GM18858 (cell line): ENCODE results near the gene STEAP4.
"Not testable (repeated sequence)": the region's sequence is repeated elsewhere in the genome, so short reads cannot be mapped to it uniquely, and the experiment has no call there.

ENCODE experiments used
- ATAC-seq: cut with Tn5 transposase; IDR thresholded peaks from one replicate; pipeline ENCODE4 v1.9.1; 2021; ENCODE audit not compliant: unreplicated experiment

The STEAP4 gene

DNA sequence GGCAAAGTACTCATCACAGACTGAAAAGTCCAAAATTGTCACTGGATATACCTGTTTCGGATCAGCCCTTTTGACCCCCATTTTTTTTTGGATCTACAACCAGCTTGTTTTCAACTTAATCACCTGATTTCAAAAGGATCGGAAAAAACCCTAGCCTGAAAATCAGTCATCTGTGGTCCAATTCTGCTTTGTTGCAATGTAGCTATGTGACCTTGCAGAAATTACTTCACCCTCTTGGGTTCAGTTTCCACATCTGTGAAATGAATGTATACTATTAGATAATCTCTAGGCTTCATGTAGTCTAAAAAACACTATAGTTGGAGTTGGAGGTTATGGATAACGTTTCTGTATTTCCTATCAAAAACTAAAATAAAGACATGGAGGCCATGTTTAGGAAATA, 37.1 kb downstream of the STEAP4 start:
- ATAC-seq, result no peak

DNA sequence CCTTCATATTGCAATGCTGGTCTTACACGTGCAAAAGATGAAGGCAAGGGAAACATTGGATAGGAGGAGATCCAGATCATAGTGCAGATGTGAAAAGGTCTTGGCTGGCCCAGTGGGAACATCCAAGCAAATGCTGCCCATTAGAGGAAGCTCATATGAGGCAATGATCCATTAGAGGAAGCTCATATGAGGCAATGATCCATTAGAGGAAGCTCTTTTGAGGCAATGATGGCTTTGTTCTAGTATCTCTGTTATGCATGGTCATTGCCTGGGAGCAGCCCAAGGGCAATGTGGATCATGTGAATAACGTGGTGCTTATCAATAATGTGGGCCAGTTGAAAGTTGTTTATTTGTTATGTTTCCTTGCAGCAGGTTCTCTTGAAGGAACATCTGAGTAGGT, 37.8 kb downstream of the STEAP4 start:
- no peak for ATAC-seq

DNA sequence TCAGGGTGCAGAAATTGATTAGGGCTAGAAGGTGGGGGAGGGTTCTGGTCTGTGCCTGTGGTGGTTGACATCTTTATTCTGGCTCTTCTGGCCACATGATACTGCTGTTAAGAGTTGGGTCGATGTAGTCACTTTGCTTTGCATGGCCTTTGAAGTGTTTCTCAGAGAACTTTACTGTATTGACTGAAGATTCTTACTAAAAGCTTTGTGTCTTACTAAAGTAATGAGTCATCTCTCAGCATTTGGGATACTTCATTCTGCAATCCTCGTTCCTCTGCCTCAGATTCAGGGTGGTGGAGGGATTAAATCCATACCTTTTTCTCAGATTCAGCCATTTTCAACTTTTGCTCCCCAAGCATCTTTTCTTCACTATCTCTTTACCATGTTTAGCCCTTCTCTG, 38.6 kb downstream of the STEAP4 start:
- no peak for ATAC-seq

DNA sequence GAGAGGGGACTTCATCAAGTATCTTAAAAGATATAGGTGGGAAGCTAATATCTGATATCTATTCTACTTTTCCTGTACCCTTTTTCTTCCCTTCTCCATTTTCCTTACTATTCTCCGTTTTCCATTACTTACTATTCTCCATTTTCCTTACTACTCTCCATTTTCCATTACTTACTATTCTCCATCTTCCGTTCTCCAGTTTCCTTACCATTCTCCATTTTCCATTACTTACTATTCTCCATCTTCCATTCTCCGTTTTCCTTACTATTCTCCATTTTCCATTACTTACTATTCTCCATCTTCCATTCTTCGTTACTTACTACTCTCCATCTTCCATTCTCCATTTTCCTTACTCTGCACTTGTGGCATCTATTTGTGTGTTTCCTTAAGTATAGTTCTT, 39.3 kb downstream of the STEAP4 start:
- ATAC-seq, result no peak

DNA sequence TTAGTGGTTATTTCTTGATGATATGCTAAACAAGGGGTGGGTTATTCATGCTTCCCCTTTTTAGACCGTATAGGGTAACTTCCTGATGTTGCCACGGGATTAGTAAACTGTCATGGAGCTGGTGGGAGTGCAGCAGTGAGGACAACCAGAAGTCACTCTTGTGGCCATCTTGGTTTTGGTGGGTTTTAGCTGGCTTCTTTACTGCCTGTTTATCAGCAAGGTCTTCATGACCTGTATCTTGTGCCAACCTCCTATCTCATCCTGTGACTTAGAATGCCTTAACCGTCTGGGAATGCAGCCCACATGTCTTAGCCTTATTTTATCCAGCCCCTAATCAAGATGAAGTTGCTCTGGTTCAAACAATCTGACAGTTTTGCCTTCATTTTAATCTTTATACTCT, 41.7 kb downstream of the STEAP4 start:
- not testable (repeated sequence) for ATAC-seq

DNA sequence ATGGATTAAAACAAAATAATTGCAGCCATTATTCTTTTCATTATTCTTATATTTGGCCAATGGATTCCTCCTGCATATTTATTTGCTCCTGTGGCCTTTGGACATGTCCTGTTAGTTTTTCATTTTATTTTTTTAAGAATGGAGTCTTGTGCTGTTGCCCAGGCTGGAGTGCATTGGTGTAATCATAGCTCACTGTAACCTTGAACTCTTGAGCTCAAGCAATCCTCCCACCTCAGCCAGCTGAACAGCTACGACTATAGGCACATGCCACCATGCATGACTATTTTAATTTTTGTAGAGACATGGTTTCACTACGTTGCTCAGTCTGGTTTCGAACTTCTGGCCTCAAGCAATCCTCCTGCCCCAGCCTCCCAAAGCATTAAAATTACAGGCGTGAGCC, 44.1 kb downstream of the STEAP4 start:
- ATAC-seq, result no peak

DNA sequence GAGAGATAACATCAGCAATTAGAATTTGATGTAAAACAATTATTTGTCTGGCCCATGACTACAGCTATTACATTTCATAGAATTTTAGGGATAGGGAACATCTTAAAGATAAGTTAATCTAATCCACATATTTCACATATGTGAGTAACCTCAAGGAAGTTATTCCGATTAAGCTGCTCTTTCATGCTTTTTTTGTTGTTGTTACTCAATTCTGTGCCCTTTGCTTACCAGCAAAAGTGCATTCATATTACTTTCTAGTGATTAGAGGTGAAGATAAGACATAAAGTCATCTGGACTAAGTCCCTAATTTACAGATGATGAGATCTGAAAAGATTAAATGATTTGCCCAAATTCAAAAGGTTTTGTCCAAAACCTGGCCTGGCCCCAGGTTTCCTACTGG, 46.0 kb downstream of the STEAP4 start:
- ATAC-seq, result no peak

DNA sequence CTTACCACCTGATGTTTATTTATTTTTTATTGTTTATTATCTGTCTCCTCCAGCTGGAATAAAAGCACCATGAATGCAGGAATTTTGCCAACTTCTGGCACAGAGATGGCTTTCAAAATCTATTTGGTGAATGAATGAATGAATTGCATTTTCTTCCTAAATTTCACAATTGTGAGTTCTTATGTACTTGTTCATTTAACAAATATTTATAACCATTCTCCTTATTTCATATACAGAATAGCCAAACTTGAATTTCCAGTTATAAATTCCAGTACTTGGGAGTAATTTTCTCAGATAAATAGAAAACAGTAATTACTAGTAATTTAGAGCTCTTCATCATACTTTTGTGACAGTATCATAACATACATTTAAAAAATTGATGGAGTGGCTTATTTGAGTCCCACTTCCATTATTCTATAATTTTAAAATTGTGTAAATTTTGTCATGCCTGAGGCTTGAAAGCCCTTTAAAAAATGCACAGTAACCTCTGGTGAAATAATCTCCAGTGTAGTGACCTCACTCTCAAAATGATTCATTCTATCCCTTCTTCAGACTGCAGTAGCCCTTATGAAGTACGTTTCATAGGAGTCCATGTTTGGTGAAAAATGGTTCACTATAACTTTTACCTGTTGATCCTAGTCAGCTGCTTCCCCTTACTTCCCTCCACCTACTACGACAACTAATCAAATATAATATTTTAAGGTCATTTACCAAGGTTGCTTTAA, 46.9 kb downstream of the STEAP4 start:
- no peak for ATAC-seq

DNA sequence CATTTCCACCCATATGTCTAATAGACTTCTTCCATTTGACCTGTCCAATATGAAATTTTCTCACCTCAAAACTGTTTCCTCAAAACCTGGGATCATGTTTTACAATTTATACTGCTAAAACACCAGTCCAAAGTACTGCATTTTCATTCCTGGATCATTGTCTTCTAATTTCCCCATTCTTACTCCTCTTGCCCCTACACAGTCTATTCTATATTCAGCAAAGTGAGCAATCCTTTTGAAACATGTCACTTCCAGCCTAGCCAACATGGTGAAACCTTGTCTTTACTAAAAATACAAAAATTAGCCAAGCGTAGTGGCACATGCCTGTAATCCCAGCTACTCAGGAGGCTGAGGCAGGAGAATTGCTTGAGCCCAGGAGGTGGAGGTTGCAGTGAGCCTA, 48.4 kb downstream of the STEAP4 start:
- ATAC-seq, result not testable (repeated sequence)

DNA sequence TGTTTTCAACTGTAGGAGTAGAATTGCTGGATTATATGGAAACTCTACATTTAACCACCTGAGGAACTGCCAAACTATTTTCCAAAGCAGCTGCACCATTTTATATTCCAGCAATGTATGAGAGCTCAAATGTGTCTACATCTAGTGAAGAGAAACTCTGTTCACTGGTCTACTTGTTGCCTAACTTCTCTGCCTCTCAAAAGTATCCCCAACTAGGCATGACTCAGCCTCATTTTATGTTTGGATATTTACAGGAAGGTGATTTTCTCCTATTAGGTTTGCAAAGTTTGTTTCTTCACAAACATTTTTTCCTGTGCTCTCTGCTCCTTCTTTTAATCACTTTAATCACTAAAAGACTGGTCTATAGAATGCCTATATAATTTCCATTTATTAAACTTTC, 49.8 kb downstream of the STEAP4 start:
- ATAC-seq, result no peak

DNA sequence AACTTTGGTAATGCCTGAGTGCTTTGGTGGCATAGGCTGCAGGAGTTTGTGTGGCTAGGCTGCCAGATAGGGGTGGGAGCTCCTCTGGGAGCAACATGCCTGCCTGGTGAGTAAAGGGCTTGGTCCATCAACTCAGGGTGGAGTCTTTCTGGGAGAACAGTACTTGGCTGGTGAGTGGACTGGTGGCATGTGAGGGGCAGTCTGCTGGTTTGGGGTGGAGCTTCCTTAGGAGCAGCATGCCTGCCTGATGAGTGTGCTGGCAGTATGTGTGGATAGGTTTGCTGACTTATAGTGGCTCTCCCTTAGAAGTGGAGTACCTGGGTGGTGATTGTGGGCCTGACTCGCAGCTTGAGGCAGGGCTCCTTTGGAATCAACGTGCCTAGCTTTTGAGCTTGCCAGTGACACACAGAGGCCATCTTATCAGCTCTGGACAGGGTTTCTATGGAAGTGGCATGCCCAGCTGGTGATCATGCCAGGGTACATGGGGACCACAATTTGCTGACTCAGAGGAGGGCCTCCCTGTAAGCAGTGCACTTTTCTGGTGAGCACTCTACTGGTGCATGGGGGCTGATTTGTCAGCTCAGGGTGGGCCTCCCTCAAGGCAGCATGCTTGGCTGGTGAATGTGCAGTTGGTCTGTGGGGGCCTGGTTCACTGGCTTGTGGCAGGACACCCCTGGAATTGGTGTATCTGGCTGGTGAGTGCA, 51.8 kb downstream of the STEAP4 start:
- ATAC-seq, result no peak

DNA sequence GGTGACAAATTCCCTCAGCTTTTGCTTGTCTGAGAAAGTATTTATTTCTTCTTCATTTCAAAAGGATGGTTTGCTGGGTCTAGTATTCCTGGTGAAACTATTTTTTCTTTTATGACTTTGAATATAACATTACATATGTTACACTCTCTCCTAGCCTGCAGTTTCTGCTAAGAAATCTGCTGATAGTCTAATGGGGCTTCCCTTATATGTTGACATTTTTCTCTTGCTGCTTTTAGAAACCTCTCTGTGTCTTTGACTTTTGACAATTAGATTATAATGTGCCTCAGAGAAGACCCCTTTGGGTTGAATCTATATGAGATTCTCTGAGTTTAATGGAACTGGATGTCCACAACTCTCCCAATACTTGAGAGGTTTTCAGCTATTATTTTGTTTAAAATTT, 53.1 kb downstream of the STEAP4 start:
- ATAC-seq, result no peak

DNA sequence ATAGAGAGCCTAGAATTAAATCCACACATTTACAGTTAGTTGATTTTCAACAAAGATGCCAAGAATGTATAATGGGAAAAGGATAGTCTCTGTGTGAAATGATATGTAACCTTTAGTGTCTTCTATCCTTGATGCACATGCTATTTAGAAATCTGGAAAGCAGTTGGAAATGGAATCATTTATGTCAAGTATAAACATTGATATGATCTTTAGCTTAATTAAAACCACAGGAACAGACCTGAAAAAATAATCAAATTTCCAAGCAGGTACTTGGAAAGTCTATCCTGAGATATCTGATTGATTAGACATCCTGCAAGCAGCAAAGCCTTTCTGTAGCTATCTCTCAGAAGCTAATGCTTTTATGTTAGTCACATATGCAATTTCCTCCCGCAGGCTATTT, 62.4 kb downstream of the STEAP4 start:
- no peak for ATAC-seq

DNA sequence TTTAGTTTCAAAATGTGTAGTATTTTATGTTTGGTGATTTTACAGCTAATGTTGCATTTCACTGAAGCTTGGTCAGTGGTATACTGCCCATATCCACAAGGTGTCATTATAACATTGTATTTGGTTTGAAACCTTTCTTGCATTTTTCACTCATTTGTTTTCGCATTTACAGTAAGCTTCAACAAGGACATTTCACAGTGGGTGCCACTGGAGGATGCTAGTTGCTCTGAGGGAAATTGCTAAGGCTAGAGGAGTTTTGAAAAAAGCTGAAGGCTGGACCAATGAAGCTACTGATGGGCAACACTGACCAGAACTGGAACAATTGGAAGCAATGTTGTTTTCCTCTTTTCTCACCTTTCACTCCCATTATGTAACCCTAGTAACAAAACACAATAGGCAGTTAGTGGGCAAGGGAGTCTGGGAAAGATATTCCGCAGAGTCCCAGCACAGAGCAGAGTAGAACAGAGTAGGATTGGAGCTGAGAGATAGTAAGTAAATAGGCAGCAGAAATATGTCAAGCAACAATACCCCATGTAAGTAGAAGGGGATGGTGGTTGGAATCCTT, 63.3 kb downstream of the STEAP4 start:
- peak; percentile 77 for ATAC-seq

DNA sequence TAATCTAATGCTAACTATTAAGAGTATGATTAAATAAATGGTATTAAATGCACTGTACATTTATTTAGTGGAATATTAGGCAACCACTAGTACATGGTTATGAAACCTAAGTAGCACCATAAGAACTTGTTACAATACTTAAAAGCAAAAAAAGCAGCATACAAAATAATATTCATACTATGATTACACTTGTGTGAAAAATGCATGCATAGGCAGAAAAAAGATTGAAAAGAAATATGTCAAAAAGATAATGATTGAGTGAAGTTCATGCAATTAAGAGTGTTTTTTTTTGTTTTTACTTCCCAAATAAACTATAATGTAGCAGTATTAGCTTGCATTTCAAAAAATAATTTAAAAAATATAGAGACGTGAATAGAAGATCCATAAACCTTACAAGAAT, 66.8 kb downstream of the STEAP4 start:
- ATAC-seq, result no peak

DNA sequence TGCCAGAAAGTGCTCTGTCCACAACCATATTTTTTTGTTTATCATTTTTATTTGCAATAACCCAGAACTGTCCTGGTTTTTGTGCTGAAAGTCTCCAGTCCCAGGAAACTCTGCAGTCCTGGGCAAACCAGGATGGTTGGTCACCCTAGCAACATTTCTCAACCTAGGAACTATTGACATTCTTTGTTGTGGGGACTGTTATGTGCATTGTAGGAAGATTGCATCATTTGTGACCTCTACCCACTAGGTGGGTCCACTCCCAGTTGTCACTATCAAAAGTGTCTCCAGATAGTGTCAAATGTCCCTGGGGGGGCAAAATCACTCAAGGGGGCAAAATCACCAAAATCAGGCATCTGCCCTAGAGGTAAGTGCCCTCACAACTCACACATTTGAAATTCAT, 72.9 kb downstream of the STEAP4 start:
- ATAC-seq, result no peak

DNA sequence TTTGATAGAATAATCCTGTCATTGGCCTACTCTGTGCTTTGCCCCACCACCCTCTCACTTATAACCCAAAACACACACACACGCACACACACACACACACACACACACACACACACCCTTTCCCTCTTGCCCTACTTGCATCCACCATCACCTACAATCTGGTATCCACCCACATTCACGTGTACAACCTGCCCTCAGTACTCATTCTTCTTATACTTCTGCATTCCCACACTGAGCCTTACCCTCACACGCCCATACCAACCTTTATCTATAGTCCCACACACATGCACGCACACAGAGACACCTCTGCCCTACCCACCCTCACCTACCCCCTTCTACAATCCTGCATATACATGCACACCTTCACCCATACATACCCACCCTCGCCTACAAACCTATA, 76.0 kb downstream of the STEAP4 start:
- no peak for ATAC-seq

DNA sequence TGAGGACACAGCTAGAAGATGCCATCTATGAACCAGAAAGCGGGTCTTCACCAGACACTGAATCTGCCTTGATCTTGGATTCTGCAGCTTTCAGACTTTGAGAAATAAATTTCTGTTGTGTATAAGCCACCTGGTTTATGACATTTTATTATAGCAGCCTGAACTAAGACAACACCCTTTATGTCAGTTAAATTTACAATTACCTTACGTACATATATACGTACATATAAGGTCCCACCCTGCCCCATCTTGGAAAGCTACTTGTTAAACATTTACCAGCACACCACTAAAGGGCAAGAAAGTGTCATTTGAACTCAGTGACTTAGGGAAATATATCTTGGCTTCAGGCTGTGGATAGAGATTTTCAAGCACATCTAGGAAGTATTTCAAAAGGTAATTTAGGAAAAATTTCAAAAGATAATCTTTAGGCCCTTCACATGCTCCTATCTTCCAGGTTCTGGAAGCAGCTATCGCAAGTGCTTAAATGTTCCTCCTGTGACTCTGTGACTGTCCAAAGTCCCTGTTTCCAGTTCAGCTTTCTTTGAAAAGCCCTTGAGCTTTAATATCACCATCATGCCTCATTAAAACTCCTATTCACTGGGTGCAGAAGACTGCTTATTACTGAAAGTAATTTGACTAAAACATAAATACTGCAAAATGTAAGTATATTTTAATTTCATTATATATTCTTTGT, 77.2 kb downstream of the STEAP4 start:
- ATAC-seq, result no peak

DNA sequence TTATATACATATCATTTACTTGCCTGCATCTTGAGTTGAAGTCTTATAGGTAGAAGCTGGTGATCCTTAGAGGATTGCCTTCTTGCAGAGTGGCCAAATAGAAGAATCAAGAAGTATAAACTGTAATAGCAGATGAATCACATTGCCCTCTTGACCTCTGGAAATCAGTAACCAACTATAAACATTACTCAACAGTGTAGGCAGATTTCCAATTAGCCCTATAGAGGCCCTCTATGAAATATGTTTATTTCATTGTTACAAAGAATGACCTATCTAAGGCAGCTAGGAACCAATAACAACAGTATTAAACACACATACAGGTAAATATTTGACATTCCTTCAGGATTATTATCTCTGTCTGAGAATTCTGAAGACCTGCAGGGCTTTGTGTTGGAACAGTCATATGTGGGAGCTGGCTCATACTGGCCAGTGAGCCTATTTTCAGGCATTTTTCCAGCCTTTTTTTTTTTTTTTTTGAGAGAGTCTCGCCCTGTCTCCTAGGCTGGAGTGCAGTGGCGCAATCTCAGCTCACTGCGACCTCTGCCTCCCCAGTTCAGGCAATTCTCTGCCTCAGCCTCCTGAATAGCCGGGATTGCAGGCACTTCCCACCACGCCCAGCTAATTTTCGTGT, 79.7 kb downstream of the STEAP4 start:
- no peak for ATAC-seq

DNA sequence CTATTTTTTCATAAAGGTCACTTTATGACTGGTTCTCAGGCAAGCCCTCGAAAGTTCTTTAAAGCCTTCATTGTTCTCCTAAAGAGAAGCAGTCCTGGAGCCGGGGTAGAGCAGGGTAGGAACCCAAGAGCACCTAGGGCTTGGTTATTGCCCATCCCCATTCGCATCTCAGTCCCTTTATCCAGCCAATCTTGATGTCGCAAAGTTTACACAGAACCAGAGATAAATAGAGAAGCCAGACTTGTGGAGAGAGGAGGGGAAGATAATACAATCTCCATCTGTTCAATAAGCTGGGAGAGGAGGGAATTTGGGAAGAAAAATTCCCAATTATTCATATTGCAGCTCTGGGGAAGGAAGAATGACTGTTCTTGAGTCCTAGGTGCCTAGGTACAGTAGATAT, 80.5 kb downstream of the STEAP4 start:
- no peak for ATAC-seq

DNA sequence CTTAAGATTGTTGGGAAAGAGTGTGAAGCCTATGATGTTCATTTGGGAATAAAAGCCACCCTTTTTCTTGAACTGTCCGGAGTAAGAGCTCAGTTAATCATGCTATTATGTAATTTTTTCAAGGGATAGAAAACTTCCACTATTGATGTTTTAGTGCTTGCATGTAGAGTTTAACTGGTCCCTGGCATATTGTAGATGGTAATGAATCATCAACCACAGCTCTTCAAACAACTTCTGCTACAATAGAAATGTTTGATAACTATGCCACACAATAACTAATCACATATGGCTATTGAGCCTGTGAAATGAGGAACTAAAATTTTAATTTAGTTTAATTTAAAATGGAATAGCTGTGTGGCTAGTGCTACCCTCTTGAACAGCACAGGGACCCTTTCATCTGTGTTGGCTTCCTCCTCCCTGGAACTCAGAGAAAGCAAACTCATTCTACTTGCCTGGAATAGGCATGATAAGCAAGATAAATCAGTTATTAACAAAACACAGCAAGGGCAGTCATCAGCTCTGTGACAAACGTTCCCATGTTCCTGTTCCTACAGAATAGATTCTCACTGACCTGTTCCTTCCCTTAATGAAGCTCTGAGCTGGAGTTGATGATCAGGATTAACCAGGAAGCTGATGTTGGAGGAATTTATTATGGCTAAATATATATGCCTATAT, 82.0 kb downstream of the STEAP4 start:
- ATAC-seq, result no peak
